HEK293 (cell line): ENCODE measurements around the gene SLC43A1.

Source experiments
- GLIS1 ChIP-seq: fragments of 450-650 bp; formaldehyde crosslinking; IDR thresholded peaks from 2 replicates; pipeline ENCODE4 v1.5.1; 2016; ENCODE audit warnings: missing biosample characterization, missing genetic modification characterization
- HOXA7 ChIP-seq: sonication (generic); formaldehyde crosslinking; IDR thresholded peaks from 2 replicates; pipeline ENCODE4 v1.8.1; 2022; ENCODE audit warnings: missing genetic modification reagents, borderline replicate concordance
- PRDM4 ChIP-seq: fragments of 450-650 bp; formaldehyde crosslinking; IDR thresholded peaks from 2 replicates; pipeline ENCODE4 v1.5.1; 2017; ENCODE audit warnings: missing biosample characterization, missing genetic modification characterization
- SETDB1 ChIP-seq: IDR thresholded peaks from one replicate; pipeline ENCODE4 v1.6.1; 2017; ENCODE audit warnings: mild to moderate bottlenecking, low read length, moderate library complexity, mixed read lengths; ENCODE audit not compliant: insufficient read length
- TSHZ1 ChIP-seq: fragments of 450-650 bp; formaldehyde crosslinking; IDR thresholded peaks from 2 replicates; pipeline ENCODE4 v1.5.1; 2016; ENCODE audit warnings: missing biosample characterization, missing genetic modification characterization, borderline replicate concordance
- ZBTB17 ChIP-seq: fragments of 450-650 bp; formaldehyde crosslinking; IDR thresholded peaks from 2 replicates; pipeline ENCODE4 v1.5.1; 2016; ENCODE audit warnings: missing biosample characterization, missing genetic modification characterization
- ZBTB44 ChIP-seq: fragments of 450-650 bp; IDR thresholded peaks from 2 replicates; pipeline ENCODE4 v1.5.1; 2018; ENCODE audit warnings: missing biosample characterization, mild to moderate bottlenecking, missing genetic modification characterization
- ZBTB48 ChIP-seq: fragments of 450-650 bp; formaldehyde crosslinking; IDR thresholded peaks from 2 replicates; pipeline ENCODE4 v1.5.1; 2016; ENCODE audit warnings: missing biosample characterization, missing genetic modification characterization
- ZNF140 ChIP-seq: fragments of 450-650 bp; formaldehyde crosslinking; IDR thresholded peaks from 2 replicates; pipeline ENCODE4 v1.5.1; 2016; ENCODE audit warnings: missing biosample characterization, missing genetic modification characterization
- ZNF175 ChIP-seq: fragments of 450-650 bp; formaldehyde crosslinking; IDR thresholded peaks from 2 replicates; pipeline ENCODE4 v1.5.1; 2016; ENCODE audit warnings: missing biosample characterization, missing genetic modification characterization
- ZNF202 ChIP-seq: fragments of 450-650 bp; formaldehyde crosslinking; IDR thresholded peaks from 2 replicates; pipeline ENCODE4 v1.5.1; 2016; ENCODE audit warnings: missing biosample characterization, missing genetic modification characterization, borderline replicate concordance
- ZNF23 ChIP-seq: fragments of 450-650 bp; formaldehyde crosslinking; IDR thresholded peaks from 2 replicates; pipeline ENCODE4 v1.5.1; 2016; ENCODE audit warnings: missing biosample characterization, missing genetic modification characterization, borderline replicate concordance
- ZNF248 ChIP-seq: fragments of 450-650 bp; formaldehyde crosslinking; IDR thresholded peaks from 2 replicates; pipeline ENCODE4 v1.5.1; 2017; ENCODE audit warnings: missing biosample characterization, missing genetic modification characterization
- ZNF26 ChIP-seq: fragments of 450-650 bp; formaldehyde crosslinking; IDR thresholded peaks from 2 replicates; pipeline ENCODE4 v1.5.1; 2016; ENCODE audit warnings: missing biosample characterization, missing genetic modification characterization
- ZNF324 ChIP-seq: fragments of 450-650 bp; formaldehyde crosslinking; IDR thresholded peaks from 2 replicates; pipeline ENCODE4 v1.5.1; 2016; ENCODE audit warnings: missing biosample characterization, missing genetic modification characterization
- ZNF398 ChIP-seq: fragments of 450-650 bp; formaldehyde crosslinking; IDR thresholded peaks from 2 replicates; pipeline ENCODE4 v1.5.1; 2017; ENCODE audit warnings: missing biosample characterization, missing genetic modification characterization
- ZNF416 ChIP-seq: fragments of 450-650 bp; formaldehyde crosslinking; IDR thresholded peaks from 2 replicates; pipeline ENCODE4 v1.5.1; 2016; ENCODE audit warnings: missing biosample characterization, missing genetic modification characterization
- ZNF510 ChIP-seq: fragments of 450-650 bp; formaldehyde crosslinking; IDR thresholded peaks from 2 replicates; pipeline ENCODE4 v1.5.1; 2018; ENCODE audit warnings: mild to moderate bottlenecking, missing genetic modification characterization, missing biosample characterization; ENCODE audit not compliant: insufficient replicate concordance
- ZNF548 ChIP-seq: fragments of 450-650 bp; formaldehyde crosslinking; IDR thresholded peaks from 2 replicates; pipeline ENCODE4 v1.5.1; 2016; ENCODE audit warnings: missing biosample characterization, missing genetic modification characterization
- ZNF549 ChIP-seq: fragments of 450-650 bp; IDR thresholded peaks from 2 replicates; pipeline ENCODE4 v1.5.1; 2018; ENCODE audit warnings: missing biosample characterization, missing genetic modification characterization, mild to moderate bottlenecking, inconsistent platforms, moderate library complexity
- ZNF610 ChIP-seq: fragments of 450-650 bp; formaldehyde crosslinking; IDR thresholded peaks from 2 replicates; pipeline ENCODE4 v1.5.1; 2016; ENCODE audit warnings: missing biosample characterization, missing genetic modification characterization, borderline replicate concordance
- ZNF76 ChIP-seq: fragments of 450-650 bp; formaldehyde crosslinking; IDR thresholded peaks from 2 replicates; pipeline ENCODE4; 2016; ENCODE audit warnings: low read depth, missing biosample characterization, missing genetic modification characterization, borderline replicate concordance

Gene SLC43A1

GRCh38 chr11:57458410-57459163 is 56.9 kb downstream of the SLC43A1 start (continued):
- TF ChIP-seq ZBTB48 (tag by site-specific recombination), result no peak
- no peak for TF ChIP-seq ZNF416 (tag by site-specific recombination)
- peak; percentile 82 for TF ChIP-seq ZNF398 (tag by site-specific recombination)
- peak; percentile 94 for TF ChIP-seq ZNF202
- TF ChIP-seq ZNF548 (tag by site-specific recombination), result no peak
- no peak for TF ChIP-seq ZNF23 (tag by site-specific recombination)
- peak; percentile 79 for TF ChIP-seq GLIS1
- no peak for TF ChIP-seq HOXA7
- TF ChIP-seq PRDM4, result no peak
- TF ChIP-seq ZNF549 (tag by site-specific recombination), result no peak
- peak; percentile 65 for TF ChIP-seq ZBTB17 (tag by site-specific recombination)
- TF ChIP-seq ZNF26, result no peak
- TF ChIP-seq SETDB1, result no peak
- no peak for TF ChIP-seq TSHZ1
- TF ChIP-seq ZNF324, result no peak
- TF ChIP-seq ZNF248 (tag by site-specific recombination), result no peak
- no peak for TF ChIP-seq ZBTB44
- TF ChIP-seq ZNF140 (tag by site-specific recombination), result no peak
- no peak for TF ChIP-seq ZNF175 (tag by site-specific recombination)
- no peak for TF ChIP-seq ZNF510
- TF ChIP-seq ZNF610 (tag by site-specific recombination), result no peak
- peak; percentile 57; the same call in 1 of the 2 replicates for TF ChIP-seq ZNF76
